GM12878 (cell line): Measurements from ENCODE around the gene AP3B2. TPM values are rescaled to one million over a fixed set of nuclear protein-coding genes. Genes with fewer than 3 reads are reported as not detected.

Experiments used
- ATAC-seq: fragments of 200-7000 bp; cut with Tn5 transposase; 3 replicates; pipeline ENCODE4 v1.9.1; 2020; ENCODE audit warnings: mild to moderate bottlenecking, moderate library complexity
- BruUV-seq: library from RNA; stranded (reverse); fragments of 400-500 nt; replicated peaks from 2 replicates; lab custom pipeline; 2021; lab: Mats Ljungman, UMichigan
- CTCF ChIA-PET: fragments of 300-600 bp; sonication (Branson Sonifier 250); formaldehyde crosslinking; extraction: SDS; loops from one replicate; lab custom pipeline; 2021; ENCODE audit warnings: inconsistent platforms; lab: Yijun Ruan, JAX
- POLR2A ChIA-PET: fragments of 350-600 bp; formaldehyde crosslinking; extraction: SDS; loops from one replicate; lab custom pipeline; 2021; ENCODE audit warnings: inconsistent platforms; lab: Charles Lee
- RAD21 ChIA-PET: fragments of 300-600 bp; sonication (Branson Sonifier 250); formaldehyde crosslinking; loops from one replicate; lab custom pipeline; 2023; ENCODE audit warnings: antibody characterized with exemption; ENCODE audit not compliant: unreplicated experiment; lab: Charles Lee
- SMC1A ChIA-PET: fragments of 300-600 bp; sonication (Branson Sonifier 250); formaldehyde crosslinking; loops from one replicate; lab custom pipeline; 2023; ENCODE audit not compliant: unreplicated experiment, uncharacterized antibody; lab: Charles Lee
- DNase-seq: peaks from one replicate; pipeline ENCODE4 v3.0.0-alpha.2; 2011; ENCODE audit warnings: low read depth, low spot score
- FAIRE-seq: peaks from 3 replicates; lab custom pipeline; 2011; peaks lifted over from hg19 to GRCh38; lab: Jason Lieb, UNC
- H2AFZ ChIP-seq: 2 replicates; pipeline ENCODE4 v1.6.0; 2011; ENCODE audit warnings: low read depth, low read length, control low read depth; ENCODE audit not compliant: control insufficient read depth
- H3K27ac ChIP-seq: 2 replicates; pipeline ENCODE4 v1.5.1; 2011; ENCODE audit warnings: control low read depth; ENCODE audit not compliant: control insufficient read depth, insufficient read depth
- H3K27me3 ChIP-seq, 2 experiments: replicated peaks in 1 of 2; 2 replicates each; pipeline versions ENCODE4 v1.6.0 to v1.6.1; 2011; ENCODE audit warnings: low read length in 1 of 2; ENCODE audit not compliant: control insufficient read depth in 2 of 2, insufficient read depth in 2 of 2
- H3K36me3 ChIP-seq, 2 experiments: 2 replicates each; pipeline ENCODE4 v1.5.1; 2011; ENCODE audit warnings: low read length in 1 of 2; ENCODE audit not compliant: control insufficient read depth in 2 of 2, insufficient read depth in 2 of 2
- H3K4me1 ChIP-seq: 2 replicates; pipeline ENCODE4 v1.6.1; 2011; ENCODE audit warnings: mild to moderate bottlenecking, low read length, moderate library complexity, mixed read lengths; ENCODE audit not compliant: control insufficient read depth, insufficient read depth
- H3K4me2 ChIP-seq: 2 replicates; pipeline ENCODE4 v1.6.0; 2011; ENCODE audit warnings: control low read depth; ENCODE audit not compliant: control insufficient read depth, insufficient read depth
- H3K4me3 ChIP-seq: fragments of 200-600 bp; sonication (generic); 2 replicates; pipeline ENCODE4 v1.5.1; 2016
- H3K79me2 ChIP-seq: 2 replicates; pipeline ENCODE4 v1.6.0; 2011; ENCODE audit warnings: low read length; ENCODE audit not compliant: control insufficient read depth, insufficient read depth
- H3K9ac ChIP-seq: 2 replicates; pipeline ENCODE4 v1.8.0; 2011; ENCODE audit warnings: low read length, control low read depth, mixed read lengths; ENCODE audit not compliant: control insufficient read depth, insufficient read depth
- H3K9me3 ChIP-seq: replicated peaks from 3 replicates; pipeline ENCODE4 v1.5.1; 2011; ENCODE audit warnings: mild to moderate bottlenecking, low read length; ENCODE audit not compliant: control insufficient read depth, insufficient read depth
- H4K20me1 ChIP-seq: 2 replicates; pipeline ENCODE4 v1.6.0; 2011; ENCODE audit not compliant: control insufficient read depth, insufficient read depth
- ATF7 ChIP-seq: fragments of 450-650 bp; IDR thresholded peaks from 2 replicates; pipeline ENCODE4 v1.6.1; 2016; ENCODE audit warnings: low read depth, mild to moderate bottlenecking
- CHD1 ChIP-seq: IDR thresholded peaks from 2 replicates; pipeline ENCODE4 v1.6.1; 2012; ENCODE audit warnings: low read depth, low read length, improper control_type of control experiment
- CHD2 ChIP-seq: IDR thresholded peaks from 2 replicates; pipeline ENCODE4 v1.6.1; 2011; ENCODE audit warnings: low read depth, low read length, improper control_type of control experiment, borderline replicate concordance
- GATAD2B ChIP-seq: fragments of 450-650 bp; conservative IDR thresholded peaks from 2 replicates; pipeline ENCODE4 v1.6.1; 2017; ENCODE audit warnings: low read depth, mild to moderate bottlenecking, moderate library complexity
- HSF1 ChIP-seq: fragments of 150-350 bp; IDR thresholded peaks from 2 replicates; pipeline ENCODE4 v1.6.1; 2014; ENCODE audit warnings: mild to moderate bottlenecking, low read depth, low read length
- IKZF1 ChIP-seq: fragments of 450-650 bp; conservative IDR thresholded peaks from 2 replicates; pipeline ENCODE4 v1.6.1; 2017; ENCODE audit warnings: antibody characterized with exemption, mild to moderate bottlenecking
- IKZF2 ChIP-seq, 2 experiments: fragments of 450-650 bp; IDR thresholded peaks; 2 replicates each; pipeline ENCODE4 v1.6.1; 2017; ENCODE audit warnings: mild to moderate bottlenecking in 2 of 2, moderate library complexity in 2 of 2
- KLF5 ChIP-seq: fragments of 450-650 bp; IDR thresholded peaks from 2 replicates; pipeline ENCODE4 v1.6.1; 2014; ENCODE audit warnings: mild to moderate bottlenecking; ENCODE audit not compliant: partially characterized antibody
- MYC ChIP-seq: IDR thresholded peaks from 2 replicates; pipeline ENCODE4 v1.6.1; 2011; ENCODE audit warnings: mild to moderate bottlenecking, low read length, moderate library complexity, inconsistent platforms; ENCODE audit not compliant: insufficient read depth, insufficient replicate concordance, insufficient read length, severe bottlenecking
- NFYB ChIP-seq: IDR thresholded peaks from 2 replicates; pipeline ENCODE4 v1.6.1; 2011; ENCODE audit warnings: low read depth, mild to moderate bottlenecking, low read length, improper control_type of control experiment, moderate library complexity; ENCODE audit not compliant: insufficient read depth
- PAX5 ChIP-seq: IDR thresholded peaks from 2 replicates; pipeline ENCODE4 v1.6.1; 2011; ENCODE audit warnings: low read depth, low read length, borderline replicate concordance
- POLR2AphosphoS2 ChIP-seq: IDR thresholded peaks from 2 replicates; pipeline ENCODE4 v1.6.1; 2011; ENCODE audit warnings: low read depth, mild to moderate bottlenecking, low read length, improper control_type of control experiment, moderate library complexity
- POLR2AphosphoS5 ChIP-seq: IDR thresholded peaks from 2 replicates; pipeline ENCODE4 v1.6.1; 2011; ENCODE audit warnings: mild to moderate bottlenecking, low read length, inconsistent platforms
- POU2F2 ChIP-seq: IDR thresholded peaks from 3 replicates; pipeline ENCODE4 v1.6.1; 2011; ENCODE audit warnings: low read depth, mild to moderate bottlenecking, low read length, borderline replicate concordance
- RELB ChIP-seq: fragments of 450-650 bp; IDR thresholded peaks from 2 replicates; pipeline ENCODE4 v1.6.1; 2017; ENCODE audit warnings: low read depth, mild to moderate bottlenecking, moderate library complexity
- STAT1 ChIP-seq: fragments of 450-650 bp; conservative IDR thresholded peaks from 2 replicates; pipeline ENCODE4 v1.6.1; 2014; ENCODE audit warnings: antibody characterized with exemption, mild to moderate bottlenecking
- TARDBP ChIP-seq: IDR thresholded peaks from 2 replicates; pipeline ENCODE4 v1.6.1; 2016; ENCODE audit warnings: borderline replicate concordance
- YY1 ChIP-seq: IDR thresholded peaks from 2 replicates; pipeline ENCODE4 v1.6.1; 2011; ENCODE audit warnings: low read depth, mild to moderate bottlenecking, low read length
- ZNF207 ChIP-seq: fragments of 450-650 bp; IDR thresholded peaks from 2 replicates; pipeline ENCODE4 v1.6.1; 2014; ENCODE audit warnings: antibody characterized with exemption, mild to moderate bottlenecking, borderline replicate concordance
- ZNF274 ChIP-seq: IDR thresholded peaks from one replicate; pipeline ENCODE4 v1.8.0; 2011; ENCODE audit not compliant: insufficient read length, insufficient read depth
- WGBS: methylation state at CpG from one replicate; pipeline ENCODE4 v1.1.6; 2016; ENCODE audit warnings: low lambda C conversion rate; ENCODE audit not compliant: insufficient replicate concordance, insufficient coverage; ENCODE audit errors: missing lambda C conversion rate; 5-methylcytosine and 5-hydroxymethylcytosine counted together
- in situ Hi-C: fragments of 300-500 bp; cut with MboI; formaldehyde crosslinking; loops from 9 replicates; pipeline ENCODE4 v1.14.3; 2018; ENCODE audit warnings: mixed read lengths
- intact Hi-C: fragments of 100-400 bp; cut with micrococcal nuclease; formaldehyde crosslinking; loops from one replicate; pipeline ENCODE4 v1.14.2; 2022; ENCODE audit not compliant: unreplicated experiment
- polyA plus RNA-seq, 11 experiments: library from polyadenylated mRNA; depleted of rRNA in 4 of 11; unstranded in 6 of 11; stranded (reverse) in 5 of 11; fragments of >200 nt; fragmentation: Nextera tagmentation in 4 of 11; fragmentation: Illumina TruSeq in 1 of 11; extraction: Ambion mirVana in 4 of 11; extraction: Trizol in 1 of 11; gene quantifications; 1 replicate in 1 of 11; 2 replicates in 10 of 11; pipeline versions ENCODE4 v1.2.1 to v1.2.3, GENCODE V29; 2011 to 2016; ENCODE audit warnings: inconsistent platforms in 2 of 11, missing spikeins in 2 of 11, low read depth in 1 of 11
- total RNA-seq, 4 experiments: library from RNA; depleted of rRNA in 3 of 4; stranded (reverse); fragments of >200 nt in 3 of 4; fragmentation: Illumina TruSeq in 1 of 4; extraction: Trizol in 1 of 4; gene quantifications; 2 replicates each; pipeline versions ENCODE4 v1.2.1 to v1.2.3, GENCODE V29; 2013 to 2021

The AP3B2 gene
- total and polyA plus RNA-seq, 10 of the 15 experiments (the other 5 are each of a cell fraction or from before 2014, with no cell fraction given): not detected

GRCh38 chr15:82749951-82750830 is 40.5 kb upstream of the AP3B2 start:
- Histone ChIP-seq H3K4me2 (peak overlapping the region; percentile 97), H3K9me3 (no peaks in the 10 kb centered on the region), H3K4me1 (peaks cover 7% of the 10 kb centered on the region; the same call in 1 of the 2 replicates), H4K20me1 (no peaks in the 10 kb centered on the region), H3K4me3 (peak overlapping the region; percentile 87), H2AFZ (peak overlapping the region; percentile 97), H3K27ac (peak overlapping the region; percentile 90), H3K36me3 (peaks cover 2 to 16% of the 10 kb centered on the region in 2 experiments), H3K79me2 (peaks cover 45% of the 10 kb centered on the region), H3K27me3 (no peaks in the 10 kb centered on the region), H3K9ac (peak overlapping the region; percentile 84)
- intact Hi-C loops (loop anchor here (1.0 to 10.0 kb wide), 3 partner anchors 60 to 255 kb away; no protein-coding TSS in a partner anchor), in situ Hi-C loops (no loop called here)
- ChIA-PET RAD21 (interaction anchor here (0.6 to 3.9 kb wide), 11 partner anchors 10 to 263 kb away, joined by 3 to 20 read pairs (median 5); partner anchors contain the start of genes FSD2, RAMAC, RPS17 and WHAMM), SMC1A (interaction anchor here (0.7 to 5.7 kb wide), 12 partner anchors 36 to 249 kb away, joined by 3 to 39 read pairs (median 4); partner anchors contain the start of genes FSD2, RAMAC, RPS17 and WHAMM), CTCF (interaction anchor here (0.6 to 1.9 kb wide), 19 partner anchors 9 to 558 kb away, joined by 3 to 12 read pairs (median 4); partner anchors contain the start of genes C15orf40, RAMAC, RPS17 and WHAMM), POLR2A (interaction anchor here (0.7 to 2.8 kb wide), 11 partner anchors 8 to 262 kb away, joined by 3 to 11 read pairs (median 6); partner anchors contain the start of genes C15orf40, RAMAC and RPS17)
- WGBS: under 1% methylated on average over 47 of the region's 47 CpGs
- BruUV-seq: TSS peak; percentile 95
- ATAC-seq (peak; percentile 96), FAIRE-seq (peak; percentile 91), DNase-seq (peak; percentile 57)
- TF ChIP-seq CHD1 (no peak), ATF7 (peak; percentile 56), ZNF274 (no peak), NFYB (peak; percentile 58; the same call in 1 of the 2 replicates), CHD2 (0 out of 2 replicates have a peak, but pooled peaks have one; percentile 30), MYC (peak; percentile 79), ZNF207 (no peak; the same call in 1 of the 2 replicates), POLR2AphosphoS2 (peak; percentile 92), IKZF2 (IDR thresholded peaks at IDR 0.05) (peak; percentile 56 to 67; a peak in 2 of 4 replicates), POLR2AphosphoS5 (peak; percentile 96), POU2F2 (0 out of 3 replicates have a peak, but pooled peaks have one; percentile 16), IKZF1 (peak; percentile 87), STAT1 (peak; percentile 24; the same call in 1 of the 2 replicates), PAX5 (peak; percentile 50; the same call in 1 of the 2 replicates), HSF1 (0 out of 2 replicates have a peak, but pooled peaks have one; percentile 19), KLF5 (peak; percentile 30), RELB (peak; percentile 67), GATAD2B (0 out of 2 replicates have a peak, but pooled peaks have one; percentile 18), YY1 (peak; percentile 56; the same call in 1 of the 2 replicates), TARDBP (0 out of 2 replicates have a peak, but pooled peaks have one; percentile 8)
